CD4-positive, alpha-beta T cell (primary cell): Measurements from ENCODE around the gene IL23A. TPM values are rescaled to one million over a fixed set of nuclear protein-coding genes. Genes with fewer than 3 reads are reported as not detected.
"Not testable (repeated sequence)": the region's sequence is repeated elsewhere in the genome, so short reads cannot be mapped to it uniquely, and the experiment has no call there.

Source experiments
- ATAC-seq: fragments of 200-7000 bp; cut with Tn5 transposase; one replicate; pipeline ENCODE4 v1.10.0; 2022; ENCODE audit warnings: mild to moderate bottlenecking; ENCODE audit not compliant: poor library complexity
- CTCF ChIA-PET: fragments of 350-600 bp; sonication (Branson Sonifier 250); formaldehyde crosslinking; loops from one replicate; lab custom pipeline; 2021; ENCODE audit warnings: antibody characterized with exemption, inconsistent platforms; lab: Charles Lee
- POLR2A ChIA-PET: fragments of 350-600 bp; sonication (Branson Sonifier 250); formaldehyde crosslinking; loops from one replicate; lab custom pipeline; 2021; ENCODE audit warnings: antibody characterized with exemption, inconsistent platforms; lab: Charles Lee
- DNase-seq, 14 experiments: peaks; one replicate each; pipeline ENCODE4 v3.0.0-alpha.2; 2013 to 2020; ENCODE audit warnings: mixed read lengths in 2 of 14
- H3K27ac ChIP-seq, 2 donors: one replicate each; pipeline versions ENCODE4 v1.5.1 to v1.7.0; 2013; ENCODE audit warnings: low read length in 2 of 2, low read depth in 1 of 2, mild to moderate bottlenecking in 1 of 2
- H3K27me3 ChIP-seq, 2 experiments: 1 replicate in 1 of 2; 2 replicates in 1 of 2; pipeline versions ENCODE4 v1.6.1 to v1.7.0; 2013; ENCODE audit warnings: low read length in 2 of 2, control low read depth in 1 of 2, mild to moderate bottlenecking in 1 of 2, moderate library complexity in 1 of 2; ENCODE audit not compliant: insufficient read depth in 2 of 2, control insufficient read depth in 1 of 2
- H3K36me3 ChIP-seq: one replicate; pipeline ENCODE4 v1.6.1; 2013; ENCODE audit warnings: low read length, control low read depth; ENCODE audit not compliant: insufficient read depth
- H3K4me1 ChIP-seq: one replicate; pipeline ENCODE4 v1.6.1; 2013; ENCODE audit warnings: low read length, control low read depth; ENCODE audit not compliant: insufficient read depth
- H3K4me3 ChIP-seq: one replicate; pipeline ENCODE4 v1.5.1; 2013; ENCODE audit warnings: mild to moderate bottlenecking, low read length, moderate library complexity
- H3K9me3 ChIP-seq, 2 experiments: 1 replicate in 1 of 2; 2 replicates in 1 of 2; pipeline versions ENCODE4 v1.6.1 to v1.7.0; 2013; ENCODE audit warnings: low read length in 2 of 2, mild to moderate bottlenecking in 2 of 2, control low read depth in 1 of 2, moderate library complexity in 1 of 2; ENCODE audit not compliant: control insufficient read depth in 1 of 2, insufficient read depth in 1 of 2
- H3K27ac Mint-ChIP-seq: one replicate; pipeline ENCODE4 v1.8.0; 2020; ENCODE audit warnings: mixed read lengths
- H3K27me3 Mint-ChIP-seq: one replicate; pipeline ENCODE4 v1.8.0; 2021; ENCODE audit warnings: mixed read lengths
- H3K36me3 Mint-ChIP-seq: one replicate; pipeline ENCODE4 v1.8.0; 2021; ENCODE audit warnings: low read depth, mixed read lengths
- H3K4me1 Mint-ChIP-seq: one replicate; pipeline ENCODE4 v1.8.0; 2021; ENCODE audit warnings: low read depth, mixed read lengths
- H3K4me3 Mint-ChIP-seq: one replicate; pipeline ENCODE4 v1.8.0; 2020; ENCODE audit warnings: mild to moderate bottlenecking, mixed read lengths
- H3K9me3 Mint-ChIP-seq: one replicate; pipeline ENCODE4 v1.8.0; 2020; ENCODE audit warnings: mixed read lengths
- CTCF ChIP-seq: fragments of 200-600 bp; IDR thresholded peaks from one replicate; pipeline ENCODE4 v1.8.0; 2022; ENCODE audit warnings: antibody characterized with exemption, mild to moderate bottlenecking
- intact Hi-C, 2 experiments: fragments of 100-400 bp; cut with DNase I in 1 of 2; cut with micrococcal nuclease in 1 of 2; formaldehyde crosslinking; loops; one replicate each; pipeline versions ENCODE4 v1.15.1 to v1.9.0; 2023 to 2025; cut with DNase I, micrococcal nuclease
- total RNA-seq, 174 experiments: library from RNA in 2 of 174; stranded (reverse) in 2 of 174; gene quantifications; one replicate each; pipeline ENCODE4 v1.2.3 and lab custom pipeline; 2021 to 2026

Gene IL23A
- total RNA-seq, 2 experiments from 2014 or later = 25.2 to 27.5 TPM

GRCh38 chr12:56333197-56333678 lies 5.4 kb upstream of the IL23A start:
- Mint-ChIP-seq H3K27ac (peak overlapping the region; percentile 100), H3K9me3 (no peaks in the 10 kb centered on the region), H3K36me3 (peaks cover 33% of the 10 kb centered on the region), H3K27me3 (no peaks in the 10 kb centered on the region), H3K4me1 (peaks cover 50% of the 10 kb centered on the region), H3K4me3 (peak overlapping the region; percentile 94)
- Histone ChIP-seq H3K27me3 (no peaks in the 10 kb centered on the region), H3K4me1 (peaks cover 27% of the 10 kb centered on the region), H3K9me3 (no peaks in the 10 kb centered on the region), H3K4me3 (peak overlapping the region; percentile 71), H3K27ac (peak overlapping the region; percentile 99 to 100), H3K36me3 (peaks cover 4% of the 10 kb centered on the region)
- no peak for TF ChIP-seq CTCF
- CTCF ChIA-PET = interaction anchor here (1.0 to 1.8 kb wide), 7 partner anchors 14 to 131 kb away, joined by 3 to 8 read pairs (median 5); partner anchors contain the start of genes ANKRD52, CNPY2 and STAT2
- intact Hi-C loops = loop anchor here in 1 of 2 experiments (2.0 to 5.0 kb wide), 2 partner anchors 14 to 129 kb away; no protein-coding TSS in a partner anchor
- DNase-seq = peak in 4 of 14 experiments; percentile 2 to 14 (median 10)
- ATAC-seq = peak; percentile 3
- POLR2A ChIA-PET = interaction anchor here (0.6 to 5.2 kb wide), 18 partner anchors 9 to 406 kb away, joined by 3 to 64 read pairs (median 4); partner anchors contain the start of genes ANKRD52, CNPY2, PA2G4 and RAB5B

- intact Hi-C loops = loop anchor here (1.0 to 5.0 kb wide), 5 partner anchors 15 to 130 kb away; partner anchors contain the start of genes CS (in 1 of the 2) and STAT2 (in 1 of the 2)
- Mint-ChIP-seq H3K36me3 (peaks cover 31% of the 10 kb centered on the region), H3K27me3 (no peaks in the 10 kb centered on the region), H3K4me3 (peak within 1 kb of the TSS; percentile 94), H3K9me3 (no peaks in the 10 kb centered on the region), H3K27ac (peak within 1 kb of the TSS; percentile 100), H3K4me1 (peaks cover 56% of the 10 kb centered on the region)
- ATAC-seq (peak; percentile 74), DNase-seq (peak; percentile 84 to 98 (median 89))
- Histone ChIP-seq H3K9me3 (no peaks in the 10 kb centered on the region), H3K36me3 (no peaks in the 10 kb centered on the region), H3K4me3 (peak within 1 kb of the TSS; percentile 71), H3K27me3 (no peaks in the 10 kb centered on the region), H3K4me1 (peaks cover 32% of the 10 kb centered on the region), H3K27ac (peak within 1 kb of the TSS; percentile 99 to 100)
- peak; percentile 73 for TF ChIP-seq CTCF
- POLR2A ChIA-PET = interaction anchor here (0.6 to 5.2 kb wide), 18 partner anchors 9 to 407 kb away, joined by 3 to 64 read pairs (median 4); partner anchors contain the start of genes ANKRD52, CNPY2, PA2G4 and RAB5B
- CTCF ChIA-PET = interaction anchor here (1.0 to 1.8 kb wide), 7 partner anchors 14 to 130 kb away, joined by 3 to 8 read pairs (median 5); partner anchors contain the start of genes ANKRD52, CNPY2 and STAT2
Observed at GRCh38 chr12:56333679-56334489, 4.8 kb upstream of the IL23A start, which contains the start of gene PAN2. TSS of gene PAN2 (minus strand) at chr12:56334000. CDS start at chr12:56333094, 906 bp downstream.

GRCh38 chr12:56334490-56334793 lies 4.2 kb upstream of the IL23A start:
- POLR2A ChIA-PET = interaction anchor here (0.6 to 5.2 kb wide), 3 partner anchors 18 to 77 kb away, joined by 3 to 64 read pairs (median 39); partner anchors contain the start of genes ANKRD52, CNPY2 and STAT2
- Histone ChIP-seq H3K27me3 (no peaks in the 10 kb centered on the region), H3K4me3 (peak overlapping the region; percentile 71), H3K9me3 (no peaks in the 10 kb centered on the region), H3K36me3 (no peaks in the 10 kb centered on the region), H3K4me1 (peaks cover 37% of the 10 kb centered on the region), H3K27ac (peak overlapping the region; percentile 99 to 100)
- intact Hi-C loops = loop anchor here (1.0 to 5.0 kb wide), 4 partner anchors 26 to 130 kb away; partner anchors contain the start of genes CS (in 1 of the 2) and STAT2 (in 1 of the 2)
- no peak for ATAC-seq
- Mint-ChIP-seq H3K9me3 (no peaks in the 10 kb centered on the region), H3K27ac (peak overlapping the region; percentile 100), H3K4me1 (peaks cover 62% of the 10 kb centered on the region), H3K27me3 (no peaks in the 10 kb centered on the region), H3K4me3 (peak overlapping the region; percentile 94), H3K36me3 (peaks cover 34% of the 10 kb centered on the region)
- DNase-seq = no peak
- CTCF ChIA-PET = interaction anchor here (1.5 to 1.7 kb wide), 2 partner anchors 17 to 18 kb away, joined by 4 to 5 read pairs; partner anchors contain the start of gene CNPY2
- TF ChIP-seq CTCF = no peak

GRCh38 chr12:56335527-56335926 lies 3.2 kb upstream of the IL23A start:
- not testable (repeated sequence) for H3K4me3 ChIP-seq, H3K9me3 ChIP-seq, H3K36me3 ChIP-seq, ATAC-seq, H3K27me3 ChIP-seq, DNase-seq, H3K27me3 Mint-ChIP-seq, H3K9me3 Mint-ChIP-seq, H3K4me3 Mint-ChIP-seq, H3K27ac ChIP-seq
- peaks cover 46% of the 10 kb centered on the region for H3K4me1 ChIP-seq
- Mint-ChIP-seq H3K36me3 (peaks cover 41% of the 10 kb centered on the region), H3K27ac (peak overlapping the region; percentile 100), H3K4me1 (peaks cover 72% of the 10 kb centered on the region)
- POLR2A ChIA-PET = interaction anchor here (5.2 kb wide), 1 partner anchor 24 kb away, joined by 64 read pairs; the partner anchor contains the start of gene STAT2
- CTCF ChIA-PET = interaction anchor here (0.7 to 1.6 kb wide), 2 partner anchors 11 to 128 kb away, joined by 3 read pairs; no protein-coding TSS in a partner anchor
- intact Hi-C loops = loop anchor here in 1 of 2 experiments (2.0 kb wide), 1 partner anchor 35 kb away; the partner anchor contains the start of gene CS
